ENCODE measurements around the gene FBXO42.

FBXO42 gene

DNA sequence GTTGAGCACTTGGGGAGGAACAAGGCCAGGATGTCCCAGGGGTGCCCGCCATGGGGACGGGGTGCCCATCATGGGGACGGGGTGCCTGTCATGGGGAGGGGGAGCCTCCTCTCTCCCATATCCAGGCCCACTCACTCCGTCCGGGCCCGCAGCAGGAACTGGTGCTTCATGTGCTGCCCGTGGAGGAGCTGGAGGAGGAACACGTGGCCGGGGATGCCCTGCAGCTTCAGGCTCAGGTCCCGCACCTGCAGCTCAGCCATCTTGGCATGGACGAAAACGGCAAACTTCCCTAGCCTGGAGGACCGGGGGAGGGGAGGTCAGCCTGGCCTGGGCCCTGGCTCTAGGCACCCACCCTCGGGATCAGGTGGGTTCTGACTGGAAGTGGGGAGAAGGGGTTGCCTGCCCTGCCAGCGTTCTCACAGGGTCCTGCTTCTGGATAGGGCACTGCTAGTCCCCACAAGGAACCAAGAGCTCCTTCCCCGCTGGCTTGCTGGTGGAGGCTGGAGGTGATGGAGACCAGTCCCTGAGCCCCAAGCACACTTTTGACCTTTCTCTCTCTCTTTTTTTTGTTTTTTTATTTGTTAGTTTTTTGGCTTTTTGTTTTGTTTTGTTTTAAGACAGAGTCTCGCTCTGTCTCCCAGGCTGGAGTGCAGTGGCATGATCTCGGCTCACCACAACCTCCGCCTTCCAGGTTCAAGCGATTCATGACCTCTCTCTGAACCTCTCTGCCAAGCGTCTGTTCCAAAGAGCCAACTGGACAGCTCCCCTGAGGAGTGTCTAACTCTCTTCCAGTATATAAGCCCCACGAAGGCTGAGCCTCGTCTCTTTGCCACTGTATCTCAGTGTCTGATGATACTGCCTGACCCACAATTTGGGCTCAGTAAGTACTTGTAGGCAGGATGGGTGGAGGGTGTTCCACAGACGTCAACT lies 149.7 kb downstream of the FBXO42 start:
- no peak for DNase-seq

- DNase-seq, result no peak
Observed at GRCh38 chr1:16199700-16200099, 152.6 kb downstream of the FBXO42 start.

DNA sequence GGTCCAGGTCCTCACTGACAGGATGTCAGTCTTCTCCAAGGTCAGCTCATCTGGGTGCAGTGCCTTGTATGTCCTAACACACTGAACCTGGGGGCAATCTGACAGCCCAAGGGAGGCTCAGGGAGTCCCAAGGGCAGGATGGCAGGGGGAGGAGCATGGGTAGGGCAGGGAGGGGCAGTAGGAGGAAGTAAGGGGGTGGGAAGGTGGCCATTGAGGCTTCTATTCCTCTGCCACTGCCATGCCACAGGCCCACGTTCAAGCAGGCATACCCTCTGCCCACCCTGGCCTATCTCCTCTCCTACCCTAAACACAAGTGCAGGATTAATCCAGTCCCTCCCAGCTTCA lies 153.2 kb downstream of the FBXO42 start:
- no peak for DNase-seq

GRCh38 chr1:16198444-16199156 lies 153.7 kb downstream of the FBXO42 start:
- DNase-seq, result no peak

DNA sequence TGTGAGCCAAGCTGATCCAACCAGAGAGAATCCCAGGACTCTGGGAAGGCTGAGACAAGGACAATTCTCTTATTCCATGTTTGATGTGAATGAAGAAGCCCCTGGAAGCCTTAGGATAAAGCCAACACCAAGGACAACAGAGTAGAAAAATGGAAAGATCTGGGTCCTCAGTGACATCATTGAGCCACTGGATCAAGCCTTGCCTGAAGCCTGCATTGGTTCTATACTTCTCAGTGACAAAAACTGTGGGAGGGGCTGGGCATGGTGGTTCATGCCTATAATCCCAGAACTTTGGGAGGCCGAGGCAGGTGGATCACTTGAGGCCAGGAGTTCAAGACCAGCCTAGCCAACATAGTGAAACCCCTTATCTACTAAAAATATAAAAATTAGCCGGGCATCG lies 155.4 kb downstream of the FBXO42 start:
- DNase-seq, result no peak
